Left renal cortex interstitium (tissue), 4 donors: ENCODE data around the gene FXYD6. TPM values are rescaled to one million over a fixed set of nuclear protein-coding genes. Genes with fewer than 3 reads are reported as not detected.
A peak's percentile ranks its signal among the peaks of the same experiment; 100 is the strongest.

Experiments
- DNase-seq, 4 donors: peaks; one replicate each; pipeline ENCODE4 v3.0.0-alpha.2; 2013; ENCODE audit warnings: low read depth in 4 of 4, low spot score in 2 of 4, missing footprints in 1 of 4
- polyA plus RNA-seq, 4 donors: library from polyadenylated mRNA; unstranded; fragments of 120-200 nt; gene quantifications; one replicate each; pipeline ENCODE4 v1.2.1, GENCODE V29; 2013; ENCODE audit not compliant: insufficient read length in 4 of 4

The FXYD6 gene
- polyA plus RNA-seq, 4 donors: 122 to 150 (median 143) TPM

- DNase-seq: no peak
Measured at GRCh38 chr11:117888139-117888566, 11.7 kb upstream of the FXYD6 start.

- DNase-seq: no peak
Measured at GRCh38 chr11:117887431-117888138, 11.1 kb upstream of the FXYD6 start.

GRCh38 chr11:117885777-117886176, 9.3 kb upstream of the FXYD6 start:
- peak in 2 of 4 donors; percentile 74 to 77 for DNase-seq

GRCh38 chr11:117884994-117885393, 8.5 kb upstream of the FXYD6 start:
- no peak for DNase-seq

GRCh38 chr11:117883063-117883462, 6.6 kb upstream of the FXYD6 start:
- DNase-seq: no peak

GRCh38 chr11:117882311-117882905, 6.0 kb upstream of the FXYD6 start:
- no peak for DNase-seq

- DNase-seq: no peak
Measured at GRCh38 chr11:117881217-117881616, 4.8 kb upstream of the FXYD6 start.

- no peak for DNase-seq
Measured at GRCh38 chr11:117879516-117880480, 3.3 kb upstream of the FXYD6 start.

GRCh38 chr11:117878939-117879475, 2.5 kb upstream of the FXYD6 start:
- no peak for DNase-seq

GRCh38 chr11:117878314-117878938, 2.0 kb upstream of the FXYD6 start:
- no peak for DNase-seq

GRCh38 chr11:117877120-117877784, 794 bp upstream of the FXYD6 start:
- no peak for DNase-seq

- no peak for DNase-seq
Measured at GRCh38 chr11:117876059-117876340, 458 bp downstream of the FXYD6 start.

GRCh38 chr11:117875382-117876058, 938 bp downstream of the FXYD6 start:
- DNase-seq: no peak

- no peak for DNase-seq
Measured at GRCh38 chr11:117874910-117875381, 1.5 kb downstream of the FXYD6 start.

- no peak for DNase-seq
Measured at GRCh38 chr11:117874253-117874909, 2.1 kb downstream of the FXYD6 start.

- DNase-seq: no peak
Measured at GRCh38 chr11:117873828-117874125, 2.7 kb downstream of the FXYD6 start.

GRCh38 chr11:117872975-117873827, 3.3 kb downstream of the FXYD6 start:
- no peak for DNase-seq

GRCh38 chr11:117872420-117872961, 4.0 kb downstream of the FXYD6 start:
- no peak for DNase-seq
